GM19452 (cell line): Measurements from ENCODE around the gene AUH.
"Not testable (repeated sequence)": the region's sequence is repeated elsewhere in the genome, so short reads cannot be mapped to it uniquely, and the experiment has no call there.

Experiments
- ATAC-seq: cut with Tn5 transposase; IDR thresholded peaks from one replicate; pipeline ENCODE4 v1.9.1; 2021; ENCODE audit not compliant: unreplicated experiment

The AUH gene

DNA sequence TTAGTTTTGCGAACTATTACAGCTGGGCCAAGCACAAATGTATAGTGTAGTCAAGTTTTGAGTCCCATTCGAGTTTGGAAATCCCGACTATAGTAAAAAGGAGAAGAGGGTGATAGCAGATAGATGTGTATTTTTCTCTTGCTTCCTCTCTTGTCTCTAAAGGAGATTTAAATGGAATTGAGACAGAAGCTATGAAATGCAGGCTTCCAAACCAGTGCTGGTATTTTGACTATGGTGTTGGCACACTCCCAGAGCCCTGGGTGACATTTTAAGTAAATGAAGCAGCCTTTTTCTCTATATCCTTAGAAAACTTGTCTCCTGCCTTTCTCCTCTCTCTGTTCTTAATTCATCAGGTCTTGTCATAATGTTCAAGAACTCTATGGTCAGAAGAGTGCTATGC lies 17.7 kb upstream of the AUH start:
- ATAC-seq, result no peak

- ATAC-seq, result no peak
Measured at GRCh38 chr9:91378695-91379127, 17.0 kb upstream of the AUH start.

- not testable (repeated sequence) for ATAC-seq
Measured at GRCh38 chr9:91378054-91378453, 16.3 kb upstream of the AUH start.

DNA sequence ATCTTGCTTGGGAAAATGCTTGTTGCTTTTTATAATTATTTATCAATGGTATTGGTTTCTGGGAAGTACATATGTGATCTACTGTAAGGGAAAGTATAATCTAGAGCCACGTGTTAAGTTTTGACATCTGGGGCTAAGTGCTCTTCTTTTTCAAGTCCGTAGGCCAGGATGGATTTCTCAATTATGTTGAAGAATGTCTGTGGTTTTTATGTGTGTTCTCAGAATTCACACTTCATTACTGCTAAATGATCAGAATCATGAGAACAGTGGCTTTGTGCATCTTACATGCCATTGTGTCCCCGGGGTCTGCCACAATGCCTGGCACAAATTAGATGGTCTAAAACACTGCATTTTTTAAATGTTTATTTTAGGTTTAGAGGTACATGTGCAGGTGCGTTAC lies 14.5 kb upstream of the AUH start:
- no peak for ATAC-seq

DNA sequence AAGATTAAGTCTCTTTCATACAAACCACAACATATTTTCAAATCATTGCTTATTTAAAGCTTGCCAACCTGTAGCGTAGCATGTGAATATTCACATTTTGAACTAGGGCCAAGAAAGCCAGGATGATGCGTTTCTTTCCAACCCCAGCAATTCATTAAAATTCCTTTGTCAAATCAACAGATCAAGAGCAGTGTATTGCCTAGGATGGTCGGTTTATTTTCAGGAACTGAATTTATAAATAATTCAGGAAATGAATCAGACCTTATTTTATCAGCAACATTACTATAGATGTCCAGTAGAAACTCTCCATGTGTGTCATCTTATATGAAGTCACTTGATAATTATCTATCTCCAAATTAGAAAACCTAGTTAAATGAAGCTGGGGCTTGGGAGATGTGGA lies 13.2 kb upstream of the AUH start:
- ATAC-seq, result no peak

DNA sequence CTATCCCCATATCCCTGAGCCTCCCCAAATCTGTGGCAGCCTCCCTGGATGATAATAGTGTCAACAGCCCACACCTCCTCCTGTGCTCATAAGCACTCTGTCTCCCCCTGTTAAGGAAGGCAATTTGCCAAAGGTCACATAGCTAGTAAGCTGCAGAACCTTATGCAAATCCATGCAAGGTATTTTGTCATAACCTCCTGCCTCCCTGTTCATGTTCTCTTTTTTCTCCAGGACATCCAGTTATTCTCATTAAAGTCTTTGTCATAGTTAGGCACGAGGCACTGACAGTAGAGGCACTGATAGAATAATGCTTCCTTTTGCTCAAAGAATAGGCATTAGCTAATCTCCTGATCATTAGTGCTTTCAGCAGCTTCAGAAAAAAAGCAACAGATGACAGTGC lies 10.2 kb upstream of the AUH start:
- ATAC-seq, result no peak

DNA sequence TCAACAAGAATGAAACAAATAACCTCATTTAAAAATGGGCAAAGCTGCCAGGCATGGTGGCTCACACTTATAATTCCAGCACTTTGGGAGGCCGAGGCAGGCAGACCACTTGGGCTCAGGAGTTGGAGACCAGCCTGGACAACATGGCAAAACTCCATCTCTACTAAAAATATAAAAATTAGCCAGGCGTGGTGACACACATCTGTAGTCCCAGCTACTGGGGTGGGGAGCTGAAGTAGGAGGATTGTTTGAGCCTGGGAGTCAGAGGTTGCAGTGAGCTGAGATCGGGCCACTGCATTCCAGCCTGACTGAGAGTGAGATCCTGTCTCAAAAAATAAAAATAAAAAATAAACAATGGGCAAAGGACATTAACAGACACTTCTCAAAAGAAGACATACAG lies 8.3 kb upstream of the AUH start:
- not testable (repeated sequence) for ATAC-seq

- no peak for ATAC-seq
Measured at GRCh38 chr9:91364702-91365101, 3.0 kb upstream of the AUH start.

GRCh38 chr9:91364005-91364404 lies 2.3 kb upstream of the AUH start:
- no peak for ATAC-seq

DNA sequence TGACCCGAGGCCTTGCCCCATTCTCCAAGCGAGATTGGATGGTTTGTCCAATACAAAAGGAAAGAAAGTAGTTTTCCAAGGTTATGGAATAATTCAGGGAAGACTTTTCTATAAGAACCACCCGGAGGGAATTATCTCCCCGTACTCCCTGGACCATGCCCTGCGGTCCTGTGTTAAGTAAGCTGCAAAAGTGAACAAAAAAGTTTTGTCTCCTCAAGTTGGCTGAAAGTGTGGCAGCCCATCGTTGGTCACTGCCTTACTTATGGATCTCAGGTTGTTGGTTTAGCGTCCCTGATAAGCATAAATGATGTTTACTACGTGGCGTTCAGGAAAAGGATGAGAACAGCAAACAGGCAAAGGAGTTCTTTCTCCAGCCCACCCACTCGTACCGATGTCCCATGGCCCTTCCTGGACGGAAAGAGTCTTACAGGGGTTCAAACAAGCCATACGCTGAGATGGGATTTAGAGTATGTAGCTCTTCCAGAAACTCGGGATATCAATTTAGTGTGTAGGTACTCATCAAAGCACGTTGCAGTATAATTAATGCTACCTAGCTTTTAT lies 413 bp upstream of the AUH start:
- ATAC-seq, result peak; percentile 17

- no peak for ATAC-seq
Measured at GRCh38 chr9:91360551-91361290, 997 bp downstream of the AUH start.

- ATAC-seq, result no peak
Measured at GRCh38 chr9:91359734-91360470, 1.8 kb downstream of the AUH start.

- no peak for ATAC-seq
Measured at GRCh38 chr9:91359083-91359482, 2.6 kb downstream of the AUH start.

DNA sequence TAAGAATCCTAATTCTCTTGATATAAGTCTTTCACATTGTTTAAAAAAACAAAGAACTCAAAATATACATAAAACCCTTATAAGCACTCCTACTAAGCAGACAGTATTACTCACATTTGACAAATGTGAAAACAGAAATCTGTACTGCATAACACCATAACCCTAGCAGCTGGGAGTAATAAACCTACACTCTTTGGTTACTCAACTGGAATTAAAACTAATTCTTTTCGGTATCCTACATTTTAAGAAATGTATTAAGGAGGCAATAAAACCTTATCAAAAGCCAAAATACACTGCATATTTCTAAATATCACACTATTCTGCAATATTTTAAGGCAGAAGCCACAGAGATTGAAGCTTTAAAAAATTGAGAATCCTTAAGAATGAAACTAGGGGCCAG lies 6.8 kb downstream of the AUH start:
- no peak for ATAC-seq

DNA sequence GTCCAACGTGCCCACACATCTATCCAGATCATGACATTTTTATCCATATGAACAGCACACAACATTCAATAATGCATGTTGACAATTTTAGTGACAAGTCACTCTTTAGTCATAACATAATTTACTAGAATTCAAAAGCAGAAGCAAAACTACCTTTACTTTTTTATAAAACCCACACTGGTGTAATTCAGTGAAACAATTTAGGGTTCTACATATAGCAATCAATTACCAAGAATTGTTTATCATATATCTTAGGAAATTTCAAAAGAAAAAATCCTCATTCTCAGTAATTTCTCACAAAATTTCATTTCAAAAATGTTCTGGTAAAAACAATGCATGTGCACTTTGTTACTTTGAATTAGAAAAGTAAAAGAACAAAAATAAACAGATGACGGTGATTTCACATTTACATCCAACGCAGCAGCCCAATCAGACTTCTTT lies 12.6 kb downstream of the AUH start:
- ATAC-seq, result no peak

DNA sequence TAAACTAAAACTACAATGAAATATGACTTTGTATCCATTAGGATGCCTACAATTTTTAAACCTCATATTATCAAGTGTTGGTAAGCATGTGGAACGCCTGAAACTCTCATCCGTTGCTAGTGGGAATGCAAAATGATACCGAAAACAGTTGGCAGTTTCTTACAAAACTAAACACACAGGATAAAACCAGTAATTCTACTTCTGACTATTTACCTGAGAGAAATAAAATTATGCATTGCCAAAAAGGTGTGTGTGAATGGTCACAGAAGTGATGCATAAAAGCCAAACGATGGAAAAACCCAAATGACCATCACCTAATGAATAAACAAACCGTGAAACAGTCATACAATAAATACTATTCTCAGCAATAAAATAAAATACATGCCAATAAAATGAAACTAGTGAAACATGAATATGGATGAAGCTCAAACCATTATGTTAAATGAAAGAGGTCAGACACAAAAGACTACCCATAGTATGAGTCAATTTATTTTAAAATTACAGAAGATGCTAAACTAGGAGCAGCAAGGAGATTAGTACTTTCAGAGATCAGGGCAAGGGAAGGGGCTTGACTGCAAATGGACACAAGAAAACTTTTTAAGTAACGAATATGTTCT lies 13.4 kb downstream of the AUH start:
- ATAC-seq, result no peak

GRCh38 chr9:91347377-91347776 lies 14.3 kb downstream of the AUH start:
- ATAC-seq, result no peak

GRCh38 chr9:91346644-91347043 lies 15.1 kb downstream of the AUH start:
- no peak for ATAC-seq

DNA sequence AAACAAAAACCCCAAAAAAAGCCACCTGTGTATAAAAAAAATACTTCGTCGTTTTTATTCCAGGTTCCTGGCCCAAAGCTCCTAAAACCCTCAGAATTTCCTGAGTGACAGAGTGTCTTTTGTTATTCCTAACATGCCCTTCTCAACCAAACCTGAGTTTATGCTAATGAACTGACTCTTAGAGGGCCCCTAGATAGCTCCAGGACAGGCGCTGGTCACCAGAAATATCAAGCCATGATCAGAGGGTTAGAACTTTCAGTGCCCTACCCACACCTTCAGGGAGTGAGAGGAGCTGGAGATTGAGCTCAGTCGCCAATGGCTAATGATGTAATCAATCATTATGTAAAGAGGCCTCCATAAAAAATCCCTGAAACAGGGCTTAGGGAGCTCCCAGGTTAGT lies 15.7 kb downstream of the AUH start:
- ATAC-seq, result no peak

DNA sequence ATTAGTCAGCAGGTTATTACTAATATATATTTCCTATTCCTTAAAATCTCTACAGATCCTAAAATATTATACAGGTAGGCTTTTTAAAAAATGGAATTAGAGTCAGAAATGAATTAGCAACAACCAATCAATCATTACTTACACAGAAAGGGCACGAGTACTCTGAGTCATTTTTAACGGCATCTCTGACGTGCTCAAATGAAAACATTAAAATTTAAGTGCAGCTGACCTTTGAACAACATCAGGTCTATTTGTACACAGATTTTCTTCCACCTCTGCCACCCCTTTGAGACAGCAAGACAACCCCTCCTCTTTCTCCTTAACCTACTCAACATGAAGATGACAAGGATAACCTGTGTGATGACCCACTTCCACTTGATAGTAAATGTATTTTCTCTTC lies 19.1 kb downstream of the AUH start:
- ATAC-seq, result no peak

DNA sequence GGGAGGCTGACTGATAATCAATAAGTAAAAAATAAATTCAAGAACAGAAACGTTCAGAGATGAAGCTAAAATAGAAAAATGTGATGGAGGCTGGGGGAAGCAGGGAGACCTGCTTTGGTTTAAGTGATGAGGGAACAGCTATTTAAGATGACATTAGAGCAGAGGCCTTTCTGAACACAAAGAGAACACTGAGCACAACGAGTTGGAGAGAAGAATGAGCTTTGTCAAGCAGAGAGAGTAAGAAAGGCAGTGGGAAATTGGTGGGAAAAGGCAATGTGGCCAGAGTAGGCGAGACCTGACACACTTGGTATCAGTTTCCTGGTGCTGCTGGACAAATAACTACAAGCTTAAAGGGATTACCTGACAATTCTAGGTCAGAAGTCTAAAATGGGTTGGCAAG lies 20.0 kb downstream of the AUH start:
- no peak for ATAC-seq

DNA sequence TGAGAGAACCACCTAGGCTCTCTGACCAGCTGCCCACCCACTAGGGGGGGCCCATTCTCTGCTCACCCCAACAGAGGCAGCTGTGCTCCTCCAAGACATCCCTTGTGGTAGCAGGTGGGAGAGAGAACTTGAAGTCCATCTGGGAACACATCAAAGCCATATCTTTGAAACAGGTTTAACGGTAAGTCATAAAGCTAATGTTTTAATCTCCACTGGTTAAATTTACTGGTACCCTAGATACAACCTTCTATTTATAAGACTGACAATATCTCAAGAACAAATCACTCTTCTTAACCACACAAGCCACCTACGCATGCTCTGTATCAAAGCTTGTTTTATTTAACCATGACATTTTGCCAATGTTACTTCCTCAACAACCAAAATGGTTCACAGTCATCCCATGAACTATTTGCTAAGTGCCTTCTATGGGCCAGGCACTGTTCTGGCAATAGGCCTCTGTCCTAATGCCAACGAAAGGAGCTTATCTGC lies 20.4 kb downstream of the AUH start:
- ATAC-seq, result no peak
